Stimulated activated CD8-positive, alpha-beta memory T cell treated with anti-CD3 and anti-CD28 coated beads, Interleukin-4, amount 100 ng/mL, for 24 hours (primary cell): ENCODE measurements around the gene RYR2.

ENCODE experiments used
- DNase-seq: peaks from one replicate; pipeline ENCODE4 v3.0.0-alpha.2; 2020; ENCODE audit warnings: low read depth

RYR2 gene

GRCh38 chr1:237672748-237673147 is 630.8 kb downstream of the RYR2 start:
- no peak for DNase-seq

- DNase-seq = no peak
Observed at GRCh38 chr1:237673631-237674030, 631.6 kb downstream of the RYR2 start.

GRCh38 chr1:237677979-237678378 is 636.0 kb downstream of the RYR2 start:
- no peak for DNase-seq

- no peak for DNase-seq
Observed at GRCh38 chr1:237679687-237680086, 637.7 kb downstream of the RYR2 start.

- DNase-seq = no peak
Observed at GRCh38 chr1:237681210-237681609, 639.2 kb downstream of the RYR2 start.

GRCh38 chr1:237684236-237684635 is 642.3 kb downstream of the RYR2 start:
- DNase-seq = no peak

GRCh38 chr1:237685551-237685950 is 643.6 kb downstream of the RYR2 start:
- DNase-seq = no peak

- DNase-seq = no peak
Observed at GRCh38 chr1:237687804-237688203, 645.8 kb downstream of the RYR2 start.

GRCh38 chr1:237690656-237691055 is 648.7 kb downstream of the RYR2 start:
- no peak for DNase-seq

GRCh38 chr1:237692255-237692654 is 650.3 kb downstream of the RYR2 start:
- DNase-seq = no peak

GRCh38 chr1:237695878-237696277 is 653.9 kb downstream of the RYR2 start:
- DNase-seq = no peak

GRCh38 chr1:237700181-237700580 is 658.2 kb downstream of the RYR2 start:
- DNase-seq = no peak

- no peak for DNase-seq
Observed at GRCh38 chr1:237701534-237701933, 659.5 kb downstream of the RYR2 start.

GRCh38 chr1:237702161-237702560 is 660.2 kb downstream of the RYR2 start:
- no peak for DNase-seq

- no peak for DNase-seq
Observed at GRCh38 chr1:237705462-237705861, 663.5 kb downstream of the RYR2 start.

GRCh38 chr1:237709355-237709754 is 667.4 kb downstream of the RYR2 start:
- DNase-seq = no peak

- DNase-seq = no peak
Observed at GRCh38 chr1:237711281-237711680, 669.3 kb downstream of the RYR2 start.

GRCh38 chr1:237712082-237712481 is 670.1 kb downstream of the RYR2 start:
- DNase-seq = no peak

- DNase-seq = no peak
Observed at GRCh38 chr1:237712586-237713157, 670.7 kb downstream of the RYR2 start.

GRCh38 chr1:237713916-237714315 is 671.9 kb downstream of the RYR2 start:
- DNase-seq = no peak

- no peak for DNase-seq
Observed at GRCh38 chr1:237717106-237717505, 675.1 kb downstream of the RYR2 start.

- DNase-seq = no peak
Observed at GRCh38 chr1:237730826-237731350, 688.9 kb downstream of the RYR2 start.

GRCh38 chr1:237732657-237733056 is 690.7 kb downstream of the RYR2 start:
- no peak for DNase-seq

GRCh38 chr1:237736372-237737029 is 694.5 kb downstream of the RYR2 start:
- DNase-seq = no peak
